SH-SY5Y (cell line): ENCODE results near the gene CHD2.

ENCODE experiments used
- GATA2 ChIP-seq: IDR thresholded peaks from 2 replicates; pipeline ENCODE4 v1.6.1; 2011; ENCODE audit warnings: mild to moderate bottlenecking, low read depth, low read length
- GATA3 ChIP-seq: IDR thresholded peaks from 2 replicates; pipeline ENCODE4 v1.6.1; 2011; ENCODE audit warnings: low read depth, mild to moderate bottlenecking, low read length, moderate library complexity

- no peak for TF ChIP-seq GATA3
- no peak for TF ChIP-seq GATA2
Observed at GRCh38 chr15:93005133-93005532, 105.0 kb downstream of the CHD2 start.
